Stimulated activated CD4-positive, alpha-beta T cell treated with anti-CD3 and anti-CD28 coated beads, Interleukin-12 subunit alpha, Interleukin-12 subunit beta, amount 100 ng/mL, for 24 hours (primary cell): Measurements from ENCODE around the gene SLC6A19.

ENCODE experiments used
- DNase-seq, 2 experiments: peaks; one replicate each; pipeline ENCODE4 v3.0.0-alpha.2; 2020; ENCODE audit warnings: low read depth in 2 of 2

Gene SLC6A19

DNA sequence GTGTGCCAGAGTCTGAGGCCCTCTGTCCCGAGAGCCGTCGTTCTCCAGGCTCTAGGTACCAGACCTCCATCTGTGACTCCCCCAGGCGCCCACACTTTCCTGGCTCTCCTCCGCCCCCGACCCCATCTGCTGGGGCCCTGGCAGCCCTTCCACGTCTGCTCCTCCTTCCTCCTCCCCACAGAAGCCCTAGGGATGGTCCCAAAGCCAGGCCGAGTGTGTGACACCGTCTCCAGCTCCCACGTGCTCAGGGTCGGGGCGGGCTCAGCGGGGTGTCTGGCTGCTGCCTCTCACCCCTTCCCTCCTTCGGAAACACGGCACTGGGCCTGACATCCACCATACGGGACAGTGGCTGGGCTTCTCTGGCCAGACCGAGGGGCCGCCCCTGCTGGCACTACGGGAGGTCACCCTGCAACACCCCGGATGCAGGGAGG, 20.5 kb upstream of the SLC6A19 start:
- no peak for DNase-seq

- no peak for DNase-seq
Measured at GRCh38 chr5:1181451-1182359, 19.7 kb upstream of the SLC6A19 start.

DNA sequence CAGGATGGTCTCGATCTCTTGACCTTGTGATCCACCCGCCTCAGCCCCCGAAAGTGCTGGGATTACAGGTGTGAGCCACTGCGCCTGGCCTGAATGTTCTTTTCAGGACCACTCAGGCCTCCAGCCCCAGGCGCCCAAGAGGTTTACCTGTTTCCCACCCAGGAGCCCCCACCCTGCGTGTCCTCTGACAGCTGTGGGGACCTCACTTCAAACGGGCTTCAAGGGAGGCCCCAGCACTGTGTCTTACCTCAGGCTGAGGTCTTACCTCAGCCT, 19.1 kb upstream of the SLC6A19 start:
- DNase-seq: no peak

- DNase-seq: no peak
Measured at GRCh38 chr5:1182633-1183423, 18.6 kb upstream of the SLC6A19 start.

- DNase-seq: no peak
Measured at GRCh38 chr5:1183424-1184162, 17.8 kb upstream of the SLC6A19 start.

GRCh38 chr5:1184163-1184470, 17.3 kb upstream of the SLC6A19 start:
- no peak for DNase-seq

DNA sequence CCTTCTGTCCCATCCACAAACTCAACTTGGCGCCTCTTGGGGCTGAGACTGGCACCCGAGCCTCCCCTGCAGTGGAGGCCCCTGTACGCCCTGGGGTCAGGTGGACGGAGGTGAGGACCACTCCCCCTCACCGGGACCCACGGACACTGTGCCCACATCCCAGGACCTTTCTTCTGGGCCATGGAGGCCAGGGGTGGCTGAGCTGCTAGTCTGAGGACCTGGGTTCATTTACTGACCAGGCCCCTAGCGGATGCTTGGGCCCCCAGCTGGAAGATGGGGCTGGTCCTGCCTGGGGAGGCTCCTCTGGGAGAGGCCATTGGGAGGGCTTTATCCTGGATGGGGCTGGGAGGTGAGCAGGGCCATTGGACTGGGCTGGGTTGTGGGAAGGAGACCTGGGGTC, 16.9 kb upstream of the SLC6A19 start:
- no peak for DNase-seq

DNA sequence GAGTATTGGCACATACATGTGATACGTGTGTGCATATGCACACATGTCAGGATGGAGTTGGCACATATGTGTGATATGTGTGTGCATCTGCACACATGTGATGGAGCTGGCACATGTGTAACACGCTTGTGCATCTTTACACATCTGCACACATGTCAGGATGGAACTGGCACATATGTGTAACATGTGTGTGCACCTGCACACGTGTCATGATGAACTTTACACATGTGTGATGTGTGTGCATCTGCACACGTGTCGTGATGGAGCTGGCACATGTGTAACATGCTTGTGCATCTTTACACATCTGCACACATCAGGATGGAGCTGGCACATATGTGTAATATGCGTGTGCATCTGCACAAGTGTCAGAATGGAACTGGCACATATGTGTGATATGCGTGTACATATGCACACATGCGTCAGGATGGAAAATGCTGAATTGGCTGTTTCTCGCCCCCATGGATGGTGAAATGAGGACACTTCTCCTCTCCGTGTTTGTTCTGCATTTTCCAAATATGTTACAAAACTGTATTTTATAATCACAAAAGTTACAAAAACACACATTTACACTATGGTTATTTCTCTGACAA, 16.3 kb upstream of the SLC6A19 start:
- no peak for DNase-seq

DNA sequence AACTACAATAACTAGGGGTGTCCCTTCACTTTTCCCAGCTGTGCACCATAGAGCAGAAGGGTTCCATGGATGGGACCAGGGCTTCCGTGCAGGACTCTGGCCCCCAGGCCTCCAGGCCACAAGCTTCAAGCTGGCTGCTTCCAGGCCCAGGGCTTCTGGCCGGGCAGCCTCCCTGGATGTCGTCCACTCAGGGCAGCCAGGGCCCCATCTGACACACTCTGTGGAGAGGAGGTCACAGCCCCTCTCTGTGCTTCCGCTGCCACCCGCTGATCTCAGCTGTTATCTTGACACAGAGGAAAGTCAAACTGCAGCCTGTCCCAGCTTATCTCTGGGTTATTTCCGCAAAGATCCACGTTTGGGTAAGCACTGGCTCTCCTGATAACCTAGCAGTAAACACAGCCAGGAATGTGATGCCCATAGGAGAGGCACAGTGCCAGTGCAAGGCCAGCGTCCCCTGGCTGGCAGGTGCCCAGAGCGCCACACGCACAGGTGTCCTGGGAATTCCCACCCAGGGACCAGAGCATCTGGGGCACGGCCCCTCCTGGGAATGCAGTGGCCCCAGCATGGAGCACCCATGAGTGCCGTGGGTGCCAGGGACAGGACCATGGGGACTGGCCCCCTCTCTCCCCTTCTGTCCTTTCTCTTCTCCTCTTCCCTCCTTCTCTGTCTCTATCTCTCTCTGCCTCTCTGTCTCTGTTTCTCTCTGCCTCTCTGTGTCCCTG, 15.6 kb upstream of the SLC6A19 start:
- DNase-seq: no peak

DNA sequence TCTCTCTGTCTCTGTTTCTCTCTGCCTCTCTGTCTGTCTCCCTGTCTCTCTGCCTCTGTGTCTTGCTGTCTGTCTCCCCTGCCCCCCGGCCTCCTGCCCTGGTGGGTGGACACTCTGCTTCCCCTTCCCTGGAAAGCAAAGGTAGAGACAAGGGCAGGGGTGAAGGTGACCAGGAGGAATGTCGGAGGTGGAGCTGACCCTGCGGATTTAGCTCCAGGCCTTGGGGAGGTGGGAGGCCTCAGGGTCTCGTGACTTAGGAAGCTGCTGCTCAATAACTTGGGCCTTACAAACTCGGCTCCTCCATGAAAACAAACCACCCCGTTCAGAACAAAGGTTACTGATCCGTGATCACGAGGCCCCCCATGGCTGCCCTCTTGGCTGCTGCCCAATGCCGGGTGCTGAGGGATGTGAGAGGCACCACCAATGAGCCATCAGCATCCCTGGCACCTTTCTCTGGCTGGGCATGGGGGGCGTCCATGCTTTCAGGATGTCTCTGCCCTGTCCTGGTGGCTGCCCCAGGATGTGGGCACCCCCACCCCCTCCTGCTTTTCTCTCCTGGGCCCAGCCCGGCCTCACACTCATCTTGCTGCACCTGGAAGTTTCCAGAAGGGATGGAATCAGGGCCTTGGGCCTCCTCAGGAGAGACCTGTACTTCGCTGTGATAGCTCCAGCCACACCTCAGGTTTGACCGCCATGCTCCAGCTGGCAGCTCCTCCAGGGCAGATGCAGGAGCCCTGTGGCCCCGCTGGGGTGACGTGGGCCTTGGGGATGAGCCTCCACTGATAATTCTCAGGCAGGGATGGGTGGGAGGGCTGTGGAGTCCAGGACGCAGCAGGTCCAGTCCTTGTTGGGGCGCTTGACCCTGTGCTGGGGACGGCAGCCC, 14.8 kb upstream of the SLC6A19 start:
- no peak for DNase-seq

- DNase-seq: no peak
Measured at GRCh38 chr5:1187234-1187949, 14.0 kb upstream of the SLC6A19 start.

- DNase-seq: no peak
Measured at GRCh38 chr5:1187950-1188334, 13.5 kb upstream of the SLC6A19 start.

DNA sequence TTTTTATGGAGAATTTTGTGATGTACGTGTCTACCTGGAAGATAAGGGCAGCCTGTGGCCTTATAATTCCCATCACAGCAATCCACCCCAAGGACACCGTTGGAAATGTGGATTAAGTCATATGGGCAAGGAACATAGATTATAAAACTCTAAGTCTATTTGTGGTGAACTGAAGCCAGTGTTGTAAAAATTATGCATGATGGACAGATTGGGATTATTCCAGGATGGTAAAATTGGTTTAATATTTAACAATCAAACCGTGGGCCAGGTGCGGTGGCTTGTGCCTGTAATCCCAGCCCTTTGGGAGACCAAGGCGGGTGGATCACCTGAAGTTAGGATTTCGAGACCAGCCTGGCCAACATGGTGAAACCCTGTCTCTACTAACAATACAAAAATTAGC, 12.9 kb upstream of the SLC6A19 start:
- DNase-seq: no peak

GRCh38 chr5:1189269-1189668, 12.1 kb upstream of the SLC6A19 start:
- DNase-seq: no peak

DNA sequence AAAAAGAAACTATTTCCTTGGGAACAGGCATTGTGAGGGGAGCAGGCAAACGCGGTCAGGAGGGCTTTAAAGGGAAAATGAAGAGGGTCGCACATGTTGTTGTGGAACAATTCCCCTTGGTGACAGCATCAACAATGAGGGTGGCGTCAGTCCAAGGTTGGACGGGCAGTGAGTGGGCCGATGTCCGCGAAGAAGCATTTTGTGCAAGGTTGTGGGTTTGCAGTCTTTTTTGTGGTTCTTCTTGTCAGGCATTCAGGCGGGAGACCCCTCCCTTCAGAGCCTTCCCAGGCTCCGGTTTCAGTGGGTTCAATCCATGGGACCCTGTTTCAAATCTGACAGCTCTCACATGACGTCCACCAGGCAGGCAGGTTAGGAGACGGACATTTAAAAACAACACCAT, 11.1 kb upstream of the SLC6A19 start:
- DNase-seq: no peak

DNA sequence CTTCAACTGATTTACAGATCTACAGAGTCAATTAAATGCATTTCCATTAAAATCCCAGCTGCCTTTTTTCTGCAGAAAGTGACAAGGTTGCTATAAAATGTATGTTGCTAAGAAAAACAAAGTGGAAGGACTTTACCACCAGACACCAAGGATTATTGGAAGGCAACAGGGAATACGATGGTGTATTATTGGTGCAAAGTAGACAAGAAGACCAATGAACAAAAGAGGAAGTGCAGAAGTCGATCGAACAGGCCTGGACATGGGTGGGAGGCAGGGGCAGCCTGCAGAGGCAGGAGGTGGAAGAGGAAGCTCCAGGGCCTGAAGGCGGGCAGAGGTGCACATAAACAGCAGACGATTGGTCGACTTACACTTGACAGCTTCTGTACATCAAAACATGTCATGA, 10.6 kb upstream of the SLC6A19 start:
- no peak for DNase-seq

GRCh38 chr5:1192971-1193590, 8.3 kb upstream of the SLC6A19 start:
- no peak for DNase-seq

- DNase-seq: no peak
Measured at GRCh38 chr5:1193591-1193985, 7.8 kb upstream of the SLC6A19 start.

GRCh38 chr5:1194378-1194777, 7.0 kb upstream of the SLC6A19 start:
- DNase-seq: no peak

GRCh38 chr5:1195439-1195838, 6.0 kb upstream of the SLC6A19 start:
- DNase-seq: no peak
